Adipocyte (in vitro differentiated cells): ENCODE measurements around the gene SMIM27.
"Not testable (repeated sequence)": the region's sequence is repeated elsewhere in the genome, so short reads cannot be mapped to it uniquely, and the experiment has no call there.

ENCODE experiments used
- DNase-seq: peaks from one replicate; pipeline ENCODE4 v3.0.0-alpha.2; 2015; ENCODE audit warnings: low read depth
- H3K27me3 ChIP-seq: replicated peaks from 2 replicates; pipeline ENCODE4 v1.7.0; 2013; ENCODE audit warnings: mild to moderate bottlenecking, low read length, moderate library complexity; ENCODE audit not compliant: control insufficient read depth, insufficient read depth
- H3K36me3 ChIP-seq: 2 replicates; pipeline ENCODE4 v1.7.0; 2013; ENCODE audit warnings: low read length, mild to moderate bottlenecking, moderate library complexity; ENCODE audit not compliant: control insufficient read depth, insufficient read depth, severe bottlenecking
- H3K4me1 ChIP-seq: 2 replicates; pipeline ENCODE4 v1.7.0; 2013; ENCODE audit warnings: mild to moderate bottlenecking, low read length, moderate library complexity; ENCODE audit not compliant: control insufficient read depth, insufficient read depth
- H3K4me3 ChIP-seq: 2 replicates; pipeline ENCODE4 v1.7.0; 2013; ENCODE audit warnings: mild to moderate bottlenecking, low read length, moderate library complexity
- H3K9ac ChIP-seq: 2 replicates; pipeline ENCODE4 v1.7.0; 2013; ENCODE audit warnings: mild to moderate bottlenecking, low read length, moderate library complexity
- H3K9me3 ChIP-seq: 2 replicates; pipeline ENCODE4 v1.7.0; 2013; ENCODE audit warnings: mild to moderate bottlenecking, low read length, moderate library complexity; ENCODE audit not compliant: control insufficient read depth

SMIM27 gene

GRCh38 chr9:32552172-32552872 is at the start of gene SMIM27, which contains the start of gene TOPORS:
SMIM27 (plus strand) TSS chr9:32552327; CDS start chr9:32552435, 108 bp downstream.
TOPORS (minus strand) TSS chr9:32552586; CDS start chr9:32552436, 150 bp downstream.
- peak; percentile 97 for DNase-seq
- Histone ChIP-seq H3K36me3 (no peaks in the 10 kb centered on the region), H3K9ac (peak within 1 kb of the TSS; percentile 96), H3K4me3 (peak within 1 kb of the TSS; percentile 94), H3K9me3 (no peaks in the 10 kb centered on the region), H3K4me1 (peaks cover 22% of the 10 kb centered on the region), H3K27me3 (no peaks in the 10 kb centered on the region)

- Histone ChIP-seq H3K4me3 (no peak overlapping the region), H3K4me1 (peaks cover 6% of the 10 kb centered on the region), H3K27me3 (no peaks in the 10 kb centered on the region), H3K9me3 (no peaks in the 10 kb centered on the region), H3K36me3 (no peaks in the 10 kb centered on the region), H3K9ac (no peak overlapping the region)
- DNase-seq: peak; percentile 16
Measured at GRCh38 chr9:32502464-32502863, 49.7 kb upstream of the SMIM27 start.

GRCh38 chr9:32503008-32503407 is 49.1 kb upstream of the SMIM27 start:
- Histone ChIP-seq H3K27me3 (no peaks in the 10 kb centered on the region), H3K4me1 (peaks cover 6% of the 10 kb centered on the region), H3K4me3 (no peak overlapping the region), H3K9me3 (no peaks in the 10 kb centered on the region), H3K36me3 (no peaks in the 10 kb centered on the region), H3K9ac (no peak overlapping the region)
- no peak for DNase-seq

- no peak for DNase-seq
- peaks cover 6% of the 10 kb centered on the region for H3K4me1 ChIP-seq
- H3K36me3 ChIP-seq: no peaks in the 10 kb centered on the region
- no peaks in the 10 kb centered on the region for H3K9me3 ChIP-seq
- H3K27me3 ChIP-seq: no peaks in the 10 kb centered on the region
- H3K9ac ChIP-seq: no peak overlapping the region
- H3K4me3 ChIP-seq: no peak overlapping the region
Measured at GRCh38 chr9:32508728-32509127, 43.4 kb upstream of the SMIM27 start.

- peaks cover 4% of the 10 kb centered on the region for H3K9me3 ChIP-seq
- no peaks in the 10 kb centered on the region for H3K36me3 ChIP-seq
- H3K9ac ChIP-seq: no peak overlapping the region
- DNase-seq: no peak
- H3K4me3 ChIP-seq: no peak overlapping the region
- no peaks in the 10 kb centered on the region for H3K27me3 ChIP-seq
- no peaks in the 10 kb centered on the region for H3K4me1 ChIP-seq
Measured at GRCh38 chr9:32516241-32516640, 35.9 kb upstream of the SMIM27 start.

- DNase-seq: no peak
- H3K36me3 ChIP-seq: no peaks in the 10 kb centered on the region
- H3K9me3 ChIP-seq: peaks cover 4% of the 10 kb centered on the region
- H3K9ac ChIP-seq: no peak overlapping the region
- no peaks in the 10 kb centered on the region for H3K27me3 ChIP-seq
- H3K4me3 ChIP-seq: no peak overlapping the region
- no peaks in the 10 kb centered on the region for H3K4me1 ChIP-seq
Measured at GRCh38 chr9:32518276-32518675, 33.9 kb upstream of the SMIM27 start.

- no peak for DNase-seq
- Histone ChIP-seq H3K9me3 (no peaks in the 10 kb centered on the region), H3K4me1 (peaks cover 6% of the 10 kb centered on the region), H3K27me3 (no peaks in the 10 kb centered on the region), H3K36me3 (no peaks in the 10 kb centered on the region), H3K4me3 (no peak overlapping the region), H3K9ac (no peak overlapping the region)
Measured at GRCh38 chr9:32523910-32524309, 28.2 kb upstream of the SMIM27 start.

GRCh38 chr9:32524558-32524891 is 27.6 kb upstream of the SMIM27 start:
- DNase-seq, H3K4me1 ChIP-seq, H3K9me3 ChIP-seq, H3K36me3 ChIP-seq, H3K27me3 ChIP-seq: not testable (repeated sequence)
- Histone ChIP-seq H3K4me3 (peak overlapping the region; percentile 92), H3K9ac (peak overlapping the region; percentile 91)

GRCh38 chr9:32524892-32525708 is 27.0 kb upstream of the SMIM27 start:
- Histone ChIP-seq H3K27me3 (no peaks in the 10 kb centered on the region), H3K4me1 (peaks cover 6% of the 10 kb centered on the region), H3K36me3 (no peaks in the 10 kb centered on the region), H3K9me3 (no peaks in the 10 kb centered on the region), H3K4me3 (peak overlapping the region; percentile 92), H3K9ac (peak overlapping the region; percentile 91)
- no peak for DNase-seq

GRCh38 chr9:32525709-32526030 is 26.5 kb upstream of the SMIM27 start:
- H3K36me3 ChIP-seq: no peaks in the 10 kb centered on the region

GRCh38 chr9:32526041-32526706 is 26.0 kb upstream of the SMIM27 start, which contains the start of gene RIGI:
RIGI (minus strand) TSS chr9:32526196; CDS start chr9:32526166, 30 bp downstream.
- Histone ChIP-seq H3K9me3 (no peaks in the 10 kb centered on the region), H3K36me3 (no peaks in the 10 kb centered on the region), H3K27me3 (no peaks in the 10 kb centered on the region), H3K4me1 (peaks cover 6% of the 10 kb centered on the region), H3K9ac (peak within 1 kb of the TSS; percentile 91), H3K4me3 (peak within 1 kb of the TSS; percentile 92)
- DNase-seq: peak; percentile 98

More at GRCh38 chr9:32525709-32526030, 26.5 kb upstream of the SMIM27 start:
- no peaks in the 10 kb centered on the region for H3K9me3 ChIP-seq
- no peaks in the 10 kb centered on the region for H3K27me3 ChIP-seq
- H3K9ac ChIP-seq: peak overlapping the region; percentile 91
- DNase-seq: peak; percentile 8
- H3K4me1 ChIP-seq: peaks cover 6% of the 10 kb centered on the region
- H3K4me3 ChIP-seq: peak overlapping the region; percentile 92
